ENCODE data around the gene CAMTA1.

- no peak for TF ChIP-seq CTCF (IDR thresholded peaks at IDR 0.05)
- no peak for TF ChIP-seq EP300 (IDR thresholded peaks at IDR 0.05)
- no peak for TF ChIP-seq POLR2AphosphoS5 (IDR thresholded peaks at IDR 0.05)
Observed at GRCh38 chr1:7515175-7515574, 729.9 kb downstream of the CAMTA1 start.

Measured in upper lobe of left lung (tissue), 4 donors.